ENCODE measurements around the gene AKAIN1.

Gene AKAIN1

GRCh38 chr18:5197032-5197434, at the start of gene AKAIN1:
Gene AKAIN1 (minus strand): TSS chr18:5197257. CDS start chr18:5197053, 204 bp downstream.
- FAIRE-seq = no peak

- no peak for FAIRE-seq
Observed at GRCh38 chr18:5244941-5245340, 47.9 kb upstream of the AKAIN1 start.

- no peak for FAIRE-seq
Observed at GRCh38 chr18:5239447-5239846, 42.4 kb upstream of the AKAIN1 start.

- no peak for FAIRE-seq
Observed at GRCh38 chr18:5238371-5238976, 41.4 kb upstream of the AKAIN1 start.

GRCh38 chr18:5237723-5238370, 40.8 kb upstream of the AKAIN1 start:
- no peak for FAIRE-seq

GRCh38 chr18:5237083-5237722, 40.1 kb upstream of the AKAIN1 start:
- FAIRE-seq = no peak

- FAIRE-seq = no peak
Observed at GRCh38 chr18:5214583-5215351, 17.7 kb upstream of the AKAIN1 start.

GRCh38 chr18:5207471-5208150, 10.6 kb upstream of the AKAIN1 start:
- no peak for FAIRE-seq

- FAIRE-seq = no peak
Observed at GRCh38 chr18:5198311-5198710, 1.3 kb upstream of the AKAIN1 start.

GRCh38 chr18:5197461-5197860, 404 bp upstream of the AKAIN1 start:
- no peak for FAIRE-seq

- FAIRE-seq = no peak
Observed at GRCh38 chr18:5196253-5197031, 615 bp downstream of the AKAIN1 start.

- no peak for FAIRE-seq
Observed at GRCh38 chr18:5195656-5196055, 1.4 kb downstream of the AKAIN1 start.

- no peak for FAIRE-seq
Observed at GRCh38 chr18:5180254-5180653, 16.8 kb downstream of the AKAIN1 start.

- FAIRE-seq = no peak
Observed at GRCh38 chr18:5178519-5178918, 18.5 kb downstream of the AKAIN1 start.

GRCh38 chr18:5175378-5175777, 21.7 kb downstream of the AKAIN1 start:
- no peak for FAIRE-seq

- no peak for FAIRE-seq
Observed at GRCh38 chr18:5173646-5174045, 23.4 kb downstream of the AKAIN1 start.

- no peak for FAIRE-seq
Observed at GRCh38 chr18:5173236-5173635, 23.8 kb downstream of the AKAIN1 start.

- FAIRE-seq = no peak
Observed at GRCh38 chr18:5167831-5168230, 29.2 kb downstream of the AKAIN1 start.

GRCh38 chr18:5166606-5167280, 30.3 kb downstream of the AKAIN1 start:
- no peak for FAIRE-seq

GRCh38 chr18:5164903-5165302, 32.2 kb downstream of the AKAIN1 start:
- FAIRE-seq = no peak

- no peak for FAIRE-seq
Observed at GRCh38 chr18:5162111-5162510, 34.9 kb downstream of the AKAIN1 start.
